Measurements from ENCODE around the gene TMEM207. TPM values are rescaled to one million over a fixed set of nuclear protein-coding genes. Genes with fewer than 3 reads are reported as not detected.

TMEM207 gene
- total and polyA plus RNA-seq, 2 donors = not detected

GRCh38 chr3:190404715-190405114 lies 45.0 kb downstream of the TMEM207 start:
- Histone ChIP-seq H3K27ac (ENCODE audit: low read depth in 1 of 2, low read length in 1 of 2) (no peak overlapping the region), H3K4me1 (ENCODE audit: control insufficient read depth in 2 of 2, insufficient read depth in 2 of 2, low read length in 2 of 2) (no peaks in the 10 kb centered on the region), H3K27me3 (ENCODE audit: control insufficient read depth in 2 of 2, insufficient read depth in 1 of 2, low read length in 1 of 2) (no peaks in the 10 kb centered on the region), H3K4me3 (ENCODE audit: low read length in 2 of 2) (no peak overlapping the region), H3K36me3 (ENCODE audit: control insufficient read depth in 2 of 2, insufficient read depth in 2 of 2, low read length in 1 of 2) (no peaks in the 10 kb centered on the region), H3K9me3 (ENCODE audit: control insufficient read depth in 2 of 2, insufficient read depth in 1 of 2, low read length in 1 of 2) (no peaks in the 10 kb centered on the region)
- 96% methylated on average over 8 of the region's 8 CpGs for WGBS
- no peak for DNase-seq (ENCODE audit: low read depth in 6 of 9, low spot score in 9 of 9)

- Histone ChIP-seq H3K27me3 (ENCODE audit: control insufficient read depth in 2 of 2, insufficient read depth in 1 of 2, low read length in 1 of 2) (no peaks in the 10 kb centered on the region), H3K27ac (ENCODE audit: low read depth in 1 of 2, low read length in 1 of 2) (no peak overlapping the region), H3K4me3 (ENCODE audit: low read length in 2 of 2) (no peak overlapping the region), H3K4me1 (ENCODE audit: control insufficient read depth in 2 of 2, insufficient read depth in 2 of 2, low read length in 2 of 2) (no peaks in the 10 kb centered on the region), H3K9me3 (ENCODE audit: control insufficient read depth in 2 of 2, insufficient read depth in 1 of 2, low read length in 1 of 2) (no peaks in the 10 kb centered on the region), H3K36me3 (ENCODE audit: control insufficient read depth in 2 of 2, insufficient read depth in 2 of 2, low read length in 1 of 2) (no peaks in the 10 kb centered on the region)
- DNase-seq (ENCODE audit: low read depth in 6 of 9, low spot score in 9 of 9) = no peak
- WGBS = 26% methylated on average over 4 of the region's 4 CpGs
Measured at GRCh38 chr3:190401963-190402362, 47.7 kb downstream of the TMEM207 start.

- no peaks in the 10 kb centered on the region for H3K4me1 ChIP-seq (ENCODE audit: control insufficient read depth in 2 of 2, insufficient read depth in 2 of 2, low read length in 2 of 2)
- WGBS = 97% methylated on average over 8 of the region's 8 CpGs
- H3K4me3 ChIP-seq (ENCODE audit: low read length in 2 of 2) = no peak overlapping the region
- DNase-seq (ENCODE audit: low read depth in 6 of 9, low spot score in 9 of 9) = no peak
- no peaks in the 10 kb centered on the region for H3K27me3 ChIP-seq (ENCODE audit: control insufficient read depth in 2 of 2, insufficient read depth in 1 of 2, low read length in 1 of 2)
- H3K9me3 ChIP-seq (ENCODE audit: control insufficient read depth in 2 of 2, insufficient read depth in 1 of 2, low read length in 1 of 2) = no peaks in the 10 kb centered on the region
- no peaks in the 10 kb centered on the region for H3K36me3 ChIP-seq (ENCODE audit: control insufficient read depth in 2 of 2, insufficient read depth in 2 of 2, low read length in 1 of 2)
- H3K27ac ChIP-seq (ENCODE audit: low read depth in 1 of 2, low read length in 1 of 2) = no peak overlapping the region
Measured at GRCh38 chr3:190399677-190400076, 50.0 kb downstream of the TMEM207 start.

GRCh38 chr3:190397889-190398288 lies 51.8 kb downstream of the TMEM207 start:
- Histone ChIP-seq H3K4me1 (ENCODE audit: control insufficient read depth in 2 of 2, insufficient read depth in 2 of 2, low read length in 2 of 2) (no peaks in the 10 kb centered on the region), H3K4me3 (ENCODE audit: low read length in 2 of 2) (no peak overlapping the region), H3K36me3 (ENCODE audit: control insufficient read depth in 2 of 2, insufficient read depth in 2 of 2, low read length in 1 of 2) (no peaks in the 10 kb centered on the region), H3K9me3 (ENCODE audit: control insufficient read depth in 2 of 2, insufficient read depth in 1 of 2, low read length in 1 of 2) (no peaks in the 10 kb centered on the region), H3K27ac (ENCODE audit: low read depth in 1 of 2, low read length in 1 of 2) (no peak overlapping the region), H3K27me3 (ENCODE audit: control insufficient read depth in 2 of 2, insufficient read depth in 1 of 2, low read length in 1 of 2) (no peaks in the 10 kb centered on the region)
- DNase-seq (ENCODE audit: low read depth in 6 of 9, low spot score in 9 of 9) = no peak
- WGBS = 90% methylated on average over 4 of the region's 4 CpGs

GRCh38 chr3:190396001-190396400 lies 53.7 kb downstream of the TMEM207 start:
- Histone ChIP-seq H3K27me3 (ENCODE audit: control insufficient read depth in 2 of 2, insufficient read depth in 1 of 2, low read length in 1 of 2) (no peaks in the 10 kb centered on the region), H3K36me3 (ENCODE audit: control insufficient read depth in 2 of 2, insufficient read depth in 2 of 2, low read length in 1 of 2) (no peaks in the 10 kb centered on the region), H3K4me3 (ENCODE audit: low read length in 2 of 2) (no peak overlapping the region), H3K9me3 (ENCODE audit: control insufficient read depth in 2 of 2, insufficient read depth in 1 of 2, low read length in 1 of 2) (no peaks in the 10 kb centered on the region), H3K27ac (ENCODE audit: low read depth in 1 of 2, low read length in 1 of 2) (no peak overlapping the region), H3K4me1 (ENCODE audit: control insufficient read depth in 2 of 2, insufficient read depth in 2 of 2, low read length in 2 of 2) (no peaks in the 10 kb centered on the region)
- no peak for DNase-seq (ENCODE audit: low read depth in 6 of 9, low spot score in 9 of 9)

- H3K4me3 ChIP-seq (ENCODE audit: low read length in 2 of 2) = no peak overlapping the region
- H3K9me3 ChIP-seq (ENCODE audit: control insufficient read depth in 2 of 2, insufficient read depth in 1 of 2, low read length in 1 of 2) = no peaks in the 10 kb centered on the region
- no peaks in the 10 kb centered on the region for H3K36me3 ChIP-seq (ENCODE audit: control insufficient read depth in 2 of 2, insufficient read depth in 2 of 2, low read length in 1 of 2)
- no peaks in the 10 kb centered on the region for H3K27me3 ChIP-seq (ENCODE audit: control insufficient read depth in 2 of 2, insufficient read depth in 1 of 2, low read length in 1 of 2)
- no peaks in the 10 kb centered on the region for H3K4me1 ChIP-seq (ENCODE audit: control insufficient read depth in 2 of 2, insufficient read depth in 2 of 2, low read length in 2 of 2)
- H3K27ac ChIP-seq (ENCODE audit: low read depth in 1 of 2, low read length in 1 of 2) = no peak overlapping the region
- DNase-seq (ENCODE audit: low read depth in 6 of 9, low spot score in 9 of 9) = no peak
- WGBS = 88% methylated on average over 3 of the region's 3 CpGs
Measured at GRCh38 chr3:190388703-190389102, 61.0 kb downstream of the TMEM207 start.

- no peaks in the 10 kb centered on the region for H3K27me3 ChIP-seq (ENCODE audit: control insufficient read depth in 2 of 2, insufficient read depth in 1 of 2, low read length in 1 of 2)
- 92% methylated on average over 12 of the region's 12 CpGs for WGBS
- H3K4me3 ChIP-seq (ENCODE audit: low read length in 2 of 2) = no peak within 1 kb of the TSS
- H3K27ac ChIP-seq (ENCODE audit: low read depth in 1 of 2, low read length in 1 of 2) = no peak within 1 kb of the TSS
- no peaks in the 10 kb centered on the region for H3K9me3 ChIP-seq (ENCODE audit: control insufficient read depth in 2 of 2, insufficient read depth in 1 of 2, low read length in 1 of 2)
- DNase-seq (ENCODE audit: low read depth in 6 of 9, low spot score in 9 of 9) = no peak
- H3K36me3 ChIP-seq (ENCODE audit: control insufficient read depth in 2 of 2, insufficient read depth in 2 of 2, low read length in 1 of 2) = no peaks in the 10 kb centered on the region
- no peaks in the 10 kb centered on the region for H3K4me1 ChIP-seq (ENCODE audit: control insufficient read depth in 2 of 2, insufficient read depth in 2 of 2, low read length in 2 of 2)
Measured at GRCh38 chr3:190387578-190388213, 62.0 kb downstream of the TMEM207 start, which contains the start of gene CLDN16. Gene CLDN16, plus strand, starts transcription at chr3:190388163. Its CDS starts 167 bp downstream, at chr3:190388330.

GRCh38 chr3:190385731-190386688 lies 63.7 kb downstream of the TMEM207 start:
- DNase-seq (ENCODE audit: low read depth in 6 of 9, low spot score in 9 of 9) = no peak

GRCh38 chr3:190384309-190384756 lies 65.4 kb downstream of the TMEM207 start:
- no peaks in the 10 kb centered on the region for H3K9me3 ChIP-seq (ENCODE audit: control insufficient read depth in 2 of 2, insufficient read depth in 1 of 2, low read length in 1 of 2)
- H3K27me3 ChIP-seq (ENCODE audit: control insufficient read depth in 2 of 2, insufficient read depth in 1 of 2, low read length in 1 of 2) = no peaks in the 10 kb centered on the region
- no peak overlapping the region for H3K4me3 ChIP-seq (ENCODE audit: low read length in 2 of 2)
- 8% methylated on average over 2 of the region's 2 CpGs for WGBS
- no peak overlapping the region for H3K27ac ChIP-seq (ENCODE audit: low read depth in 1 of 2, low read length in 1 of 2)
- H3K36me3 ChIP-seq (ENCODE audit: control insufficient read depth in 2 of 2, insufficient read depth in 2 of 2, low read length in 1 of 2) = no peaks in the 10 kb centered on the region
- peak in 4 of 9 donors; percentile 0 to 36 (median 4) for DNase-seq (ENCODE audit: low read depth in 6 of 9, low spot score in 9 of 9)
- no peaks in the 10 kb centered on the region for H3K4me1 ChIP-seq (ENCODE audit: control insufficient read depth in 2 of 2, insufficient read depth in 2 of 2, low read length in 2 of 2)

More at GRCh38 chr3:190385731-190386688, 63.7 kb downstream of the TMEM207 start:
- Histone ChIP-seq H3K9me3 (ENCODE audit: control insufficient read depth in 2 of 2, insufficient read depth in 1 of 2, low read length in 1 of 2) (no peaks in the 10 kb centered on the region), H3K27ac (ENCODE audit: low read depth in 1 of 2, low read length in 1 of 2) (no peak overlapping the region), H3K27me3 (ENCODE audit: control insufficient read depth in 2 of 2, insufficient read depth in 1 of 2, low read length in 1 of 2) (no peaks in the 10 kb centered on the region), H3K4me1 (ENCODE audit: control insufficient read depth in 2 of 2, insufficient read depth in 2 of 2, low read length in 2 of 2) (no peaks in the 10 kb centered on the region), H3K4me3 (ENCODE audit: low read length in 2 of 2) (no peak overlapping the region), H3K36me3 (ENCODE audit: control insufficient read depth in 2 of 2, insufficient read depth in 2 of 2, low read length in 1 of 2) (no peaks in the 10 kb centered on the region)
- WGBS = 85% methylated on average over 8 of the region's 8 CpGs

All from thymus (tissue), 11 donors.